OCI-M1 (cell line): ENCODE data around the gene ABCA7.
A peak's percentile ranks its signal among the peaks of the same experiment; 100 is the strongest.

Experiments
- DNase-seq: peaks from one replicate; lab custom pipeline; 2025; lab: John Stamatoyannopoulos, UW

Gene ABCA7, protein sequence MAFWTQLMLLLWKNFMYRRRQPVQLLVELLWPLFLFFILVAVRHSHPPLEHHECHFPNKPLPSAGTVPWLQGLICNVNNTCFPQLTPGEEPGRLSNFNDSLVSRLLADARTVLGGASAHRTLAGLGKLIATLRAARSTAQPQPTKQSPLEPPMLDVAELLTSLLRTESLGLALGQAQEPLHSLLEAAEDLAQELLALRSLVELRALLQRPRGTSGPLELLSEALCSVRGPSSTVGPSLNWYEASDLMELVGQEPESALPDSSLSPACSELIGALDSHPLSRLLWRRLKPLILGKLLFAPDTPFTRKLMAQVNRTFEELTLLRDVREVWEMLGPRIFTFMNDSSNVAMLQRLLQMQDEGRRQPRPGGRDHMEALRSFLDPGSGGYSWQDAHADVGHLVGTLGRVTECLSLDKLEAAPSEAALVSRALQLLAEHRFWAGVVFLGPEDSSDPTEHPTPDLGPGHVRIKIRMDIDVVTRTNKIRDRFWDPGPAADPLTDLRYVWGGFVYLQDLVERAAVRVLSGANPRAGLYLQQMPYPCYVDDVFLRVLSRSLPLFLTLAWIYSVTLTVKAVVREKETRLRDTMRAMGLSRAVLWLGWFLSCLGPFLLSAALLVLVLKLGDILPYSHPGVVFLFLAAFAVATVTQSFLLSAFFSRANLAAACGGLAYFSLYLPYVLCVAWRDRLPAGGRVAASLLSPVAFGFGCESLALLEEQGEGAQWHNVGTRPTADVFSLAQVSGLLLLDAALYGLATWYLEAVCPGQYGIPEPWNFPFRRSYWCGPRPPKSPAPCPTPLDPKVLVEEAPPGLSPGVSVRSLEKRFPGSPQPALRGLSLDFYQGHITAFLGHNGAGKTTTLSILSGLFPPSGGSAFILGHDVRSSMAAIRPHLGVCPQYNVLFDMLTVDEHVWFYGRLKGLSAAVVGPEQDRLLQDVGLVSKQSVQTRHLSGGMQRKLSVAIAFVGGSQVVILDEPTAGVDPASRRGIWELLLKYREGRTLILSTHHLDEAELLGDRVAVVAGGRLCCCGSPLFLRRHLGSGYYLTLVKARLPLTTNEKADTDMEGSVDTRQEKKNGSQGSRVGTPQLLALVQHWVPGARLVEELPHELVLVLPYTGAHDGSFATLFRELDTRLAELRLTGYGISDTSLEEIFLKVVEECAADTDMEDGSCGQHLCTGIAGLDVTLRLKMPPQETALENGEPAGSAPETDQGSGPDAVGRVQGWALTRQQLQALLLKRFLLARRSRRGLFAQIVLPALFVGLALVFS (N-terminal part only)

DNA sequence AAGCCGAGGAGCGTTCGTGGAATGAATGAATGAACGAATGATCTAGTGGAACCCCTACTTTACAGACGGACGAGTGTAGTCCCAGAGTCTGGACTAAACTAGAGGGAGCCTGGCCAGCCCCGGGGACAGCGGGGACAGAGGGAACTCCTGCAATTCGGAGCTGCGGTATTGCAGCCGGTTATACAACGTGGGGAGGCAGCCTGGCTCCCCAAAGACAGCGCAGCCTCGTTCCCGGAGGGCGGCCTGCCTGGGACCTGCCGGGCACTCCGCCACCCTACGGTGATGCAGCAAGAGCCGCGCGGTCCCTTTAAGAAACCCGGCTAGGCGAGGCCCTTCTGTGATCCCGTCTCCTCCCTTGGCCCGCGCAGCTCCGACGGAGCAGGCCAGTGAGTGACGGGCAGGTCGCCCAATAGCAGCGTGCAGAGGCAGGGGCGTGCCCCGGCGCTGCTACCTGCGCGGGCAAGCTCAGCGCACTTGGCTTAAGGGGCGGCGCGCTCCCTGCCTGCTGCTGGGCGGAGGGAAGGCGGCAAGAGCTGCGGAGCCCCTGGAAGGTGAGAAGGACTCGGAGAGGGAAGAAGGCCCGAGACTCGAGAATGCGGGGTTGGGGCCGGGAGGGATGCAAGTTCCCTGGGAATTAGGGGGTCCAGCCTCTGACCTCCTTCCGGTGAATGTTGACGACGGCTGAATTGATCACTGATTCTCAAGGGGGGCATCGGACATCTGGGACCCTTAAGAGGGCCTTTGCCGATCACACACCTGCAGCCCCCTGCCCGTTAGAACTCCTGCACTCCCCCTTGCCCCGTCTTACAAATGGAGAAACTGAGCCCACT is at the start of gene ABCA7:
Gene ABCA7, plus strand, starts transcription at position 462 of the 830 bp plus-strand sequence. CDS start 1,255 bp downstream, outside the sequence.
- peak; percentile 96 for DNase-seq

- no peak for DNase-seq
Measured at GRCh38 chr19:990119-990571, 49.8 kb upstream of the ABCA7 start.

GRCh38 chr19:990746-991145 is 49.2 kb upstream of the ABCA7 start:
- no peak for DNase-seq

- peak; percentile 15 for DNase-seq
Measured at GRCh38 chr19:991174-991931, 48.6 kb upstream of the ABCA7 start.

GRCh38 chr19:991932-992669 is 47.8 kb upstream of the ABCA7 start:
- DNase-seq: no peak

DNA sequence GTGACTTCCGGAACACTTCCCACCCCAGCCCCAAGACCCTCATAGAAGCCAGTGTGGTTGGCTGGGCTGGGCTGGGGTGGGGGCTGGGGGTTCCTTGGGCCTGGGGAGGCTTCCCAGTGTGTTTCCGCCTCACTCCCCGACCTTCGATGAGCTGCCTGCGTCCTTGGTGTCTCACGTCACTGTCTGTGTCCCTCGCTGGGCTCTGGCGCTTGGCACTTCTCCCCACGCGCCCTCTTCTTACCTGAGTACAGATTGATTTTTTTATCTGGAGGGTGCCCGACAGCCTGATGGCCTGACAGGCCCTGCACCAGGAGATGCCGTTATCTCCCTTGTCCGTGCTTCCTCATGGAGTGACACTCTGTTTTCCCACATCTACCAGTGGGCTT is 47.2 kb upstream of the ABCA7 start:
- no peak for DNase-seq

GRCh38 chr19:993361-993830 is 46.5 kb upstream of the ABCA7 start:
- DNase-seq: no peak

DNA sequence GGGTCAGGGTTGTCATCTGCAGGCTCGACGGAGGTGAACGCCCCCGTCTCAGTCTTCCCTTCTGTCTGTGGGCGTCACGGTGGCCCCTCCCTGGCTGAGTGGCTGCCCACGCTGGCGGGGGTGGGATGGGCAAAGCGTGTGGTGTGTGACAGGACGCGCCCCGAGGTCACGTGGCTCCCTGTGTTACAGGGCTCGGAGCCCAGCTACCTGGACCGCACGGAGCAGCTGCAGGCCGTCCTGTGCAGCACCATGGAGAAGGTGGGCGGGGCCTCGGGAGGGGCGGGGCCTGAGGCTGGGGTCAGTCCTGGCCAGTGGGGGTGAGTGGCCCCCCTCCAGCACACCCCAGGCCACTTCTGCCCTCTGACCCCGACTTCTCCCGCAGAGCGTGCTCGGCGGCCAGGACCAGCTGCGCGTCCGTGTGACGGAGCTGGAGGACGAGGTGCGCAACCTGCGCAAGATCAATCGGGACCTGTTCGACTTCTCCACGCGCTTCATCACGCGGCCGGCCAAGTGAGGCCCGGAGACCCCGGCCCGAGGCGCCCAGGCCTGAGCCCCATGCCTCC is 46.0 kb upstream of the ABCA7 start:
- no peak for DNase-seq

DNA sequence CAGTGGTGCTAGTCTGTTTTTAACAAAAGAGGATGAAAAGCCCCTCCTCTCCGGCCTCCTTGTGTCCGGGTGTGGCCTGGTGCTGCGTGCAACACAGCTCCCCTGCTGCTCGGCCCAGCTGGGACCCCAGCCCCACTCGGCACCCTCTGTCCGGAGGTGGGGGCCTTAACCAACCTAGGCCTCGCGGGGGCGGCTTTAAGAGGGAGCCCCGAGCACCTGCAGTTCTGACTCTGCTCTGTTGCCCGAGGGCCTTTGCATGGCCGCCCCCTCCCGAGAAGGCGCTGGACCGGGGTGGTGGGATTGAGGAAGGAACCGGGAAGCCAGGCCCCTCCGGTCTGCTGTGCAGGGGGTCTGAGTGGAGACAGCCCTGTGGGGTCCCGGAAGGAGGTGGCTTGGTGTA is 45.4 kb upstream of the ABCA7 start:
- no peak for DNase-seq

- no peak for DNase-seq
Measured at GRCh38 chr19:995051-995827, 44.7 kb upstream of the ABCA7 start.

DNA sequence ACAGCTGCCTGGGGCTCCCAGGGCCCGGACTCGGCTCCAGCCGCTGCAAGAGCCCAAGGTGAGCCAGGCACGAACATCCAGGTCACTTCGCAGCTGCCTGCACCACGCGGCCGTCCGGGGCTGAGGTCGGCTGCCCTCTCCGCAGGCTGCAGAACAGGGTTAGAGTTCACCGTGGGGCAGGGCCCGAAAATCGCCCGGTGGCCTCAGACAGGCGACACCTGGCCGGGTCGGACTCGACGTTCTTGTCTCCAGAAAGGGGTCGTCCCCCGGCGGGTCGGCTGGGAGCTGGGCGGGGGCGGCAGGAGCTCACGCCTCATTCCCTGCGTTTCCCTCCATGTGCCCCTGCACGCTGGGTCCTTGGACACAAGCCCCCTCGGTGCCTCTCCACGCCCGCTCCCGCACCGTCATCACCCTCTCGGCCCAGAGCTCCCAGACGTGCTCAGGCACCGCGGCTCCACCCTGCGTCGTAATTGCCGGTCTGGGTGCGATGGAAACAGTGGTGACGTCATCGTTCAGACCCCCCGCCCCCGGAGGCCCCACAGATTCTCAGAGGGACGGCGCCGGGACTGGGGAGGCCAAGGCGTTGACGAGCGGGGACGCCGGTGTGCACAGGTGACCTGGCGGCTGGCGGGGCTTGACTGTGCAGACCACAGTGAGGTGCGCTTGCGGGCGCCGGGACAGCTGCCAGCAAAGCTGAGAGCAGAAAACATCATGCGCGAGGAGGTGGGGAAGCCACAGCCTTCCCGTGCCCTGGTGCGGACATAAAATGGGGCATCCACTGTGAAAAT is 43.7 kb upstream of the ABCA7 start:
- DNase-seq: peak; percentile 6

- DNase-seq: no peak
Measured at GRCh38 chr19:998064-998463, 41.8 kb upstream of the ABCA7 start.

GRCh38 chr19:999379-999719 is 40.6 kb upstream of the ABCA7 start:
- DNase-seq: no peak

DNA sequence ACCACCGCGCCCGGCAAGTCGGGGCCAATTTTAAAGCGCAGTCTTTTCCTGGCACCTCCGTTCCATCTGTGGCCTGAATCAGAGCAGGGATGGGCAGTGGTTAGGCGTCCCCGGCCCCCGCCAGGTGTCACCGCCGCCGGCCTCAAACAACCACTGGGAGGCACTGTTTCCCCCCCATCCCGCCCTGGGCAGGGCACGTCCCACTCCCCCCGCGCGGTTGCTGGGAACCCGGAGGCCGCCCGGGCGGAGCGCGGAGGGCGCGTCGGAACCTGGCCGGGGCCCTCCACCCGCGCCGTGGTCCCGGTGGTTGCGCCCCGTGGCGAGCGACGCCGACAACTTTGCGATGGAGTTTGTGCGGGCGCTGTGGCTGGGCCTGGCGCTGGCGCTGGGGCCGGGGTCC is 39.8 kb upstream of the ABCA7 start, which contains the start of gene GRIN3B:
Gene GRIN3B, plus strand, starts transcription at position 325 of the 400 bp plus-strand sequence. Its CDS starts 19 bp downstream, at position 344.
- DNase-seq: peak; percentile 54

- no peak for DNase-seq
Measured at GRCh38 chr19:1000591-1001537, 39.0 kb upstream of the ABCA7 start.

GRCh38 chr19:1001538-1002166 is 38.3 kb upstream of the ABCA7 start:
- DNase-seq: peak; percentile 61
